AG08395 (cell line): ENCODE data around the gene RBBP6.
"Not testable (repeated sequence)": the region's sequence is repeated elsewhere in the genome, so short reads cannot be mapped to it uniquely, and the experiment has no call there.

Experiments
- DNase-seq: peaks from one replicate; pipeline ENCODE4 v3.0.0; 2012; ENCODE audit warnings: mixed read lengths, low spot score

Gene RBBP6, protein sequence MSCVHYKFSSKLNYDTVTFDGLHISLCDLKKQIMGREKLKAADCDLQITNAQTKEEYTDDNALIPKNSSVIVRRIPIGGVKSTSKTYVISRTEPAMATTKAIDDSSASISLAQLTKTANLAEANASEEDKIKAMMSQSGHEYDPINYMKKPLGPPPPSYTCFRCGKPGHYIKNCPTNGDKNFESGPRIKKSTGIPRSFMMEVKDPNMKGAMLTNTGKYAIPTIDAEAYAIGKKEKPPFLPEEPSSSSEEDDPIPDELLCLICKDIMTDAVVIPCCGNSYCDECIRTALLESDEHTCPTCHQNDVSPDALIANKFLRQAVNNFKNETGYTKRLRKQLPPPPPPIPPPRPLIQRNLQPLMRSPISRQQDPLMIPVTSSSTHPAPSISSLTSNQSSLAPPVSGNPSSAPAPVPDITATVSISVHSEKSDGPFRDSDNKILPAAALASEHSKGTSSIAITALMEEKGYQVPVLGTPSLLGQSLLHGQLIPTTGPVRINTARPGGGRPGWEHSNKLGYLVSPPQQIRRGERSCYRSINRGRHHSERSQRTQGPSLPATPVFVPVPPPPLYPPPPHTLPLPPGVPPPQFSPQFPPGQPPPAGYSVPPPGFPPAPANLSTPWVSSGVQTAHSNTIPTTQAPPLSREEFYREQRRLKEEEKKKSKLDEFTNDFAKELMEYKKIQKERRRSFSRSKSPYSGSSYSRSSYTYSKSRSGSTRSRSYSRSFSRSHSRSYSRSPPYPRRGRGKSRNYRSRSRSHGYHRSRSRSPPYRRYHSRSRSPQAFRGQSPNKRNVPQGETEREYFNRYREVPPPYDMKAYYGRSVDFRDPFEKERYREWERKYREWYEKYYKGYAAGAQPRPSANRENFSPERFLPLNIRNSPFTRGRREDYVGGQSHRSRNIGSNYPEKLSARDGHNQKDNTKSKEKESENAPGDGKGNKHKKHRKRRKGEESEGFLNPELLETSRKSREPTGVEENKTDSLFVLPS (N-terminal part only)

DNA sequence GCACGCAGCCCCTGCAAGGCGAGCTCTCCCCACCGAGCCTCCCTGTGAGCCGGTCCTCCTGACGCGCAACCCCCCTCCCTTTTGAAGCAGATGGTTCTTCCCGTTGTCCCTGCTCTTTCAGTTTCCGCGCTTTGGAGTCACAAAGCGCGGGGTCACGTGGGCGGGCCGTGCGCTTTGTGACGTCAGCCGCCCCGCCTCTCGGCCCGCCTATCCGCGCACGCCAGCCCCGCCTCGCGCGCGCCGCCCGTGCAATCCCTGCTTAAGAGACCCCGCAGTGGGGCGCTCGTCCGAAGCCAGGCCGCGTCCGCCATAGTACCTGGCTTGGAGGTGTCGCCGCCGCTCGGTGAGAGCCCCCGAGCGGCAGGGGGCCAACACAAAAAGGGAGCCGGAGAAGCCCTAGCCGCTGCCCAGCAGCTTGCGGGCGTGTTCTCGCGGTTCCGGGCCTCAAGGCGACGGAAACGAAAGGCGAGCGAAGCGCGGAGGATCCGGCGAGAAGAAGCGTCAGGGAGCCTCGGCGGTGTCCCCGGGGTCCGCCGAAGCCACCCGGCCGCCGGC, at the start of gene RBBP6:
RBBP6 (plus strand) TSS at position 272 of the 555 bp plus-strand sequence. CDS start 1,061 bp downstream, outside the sequence.
- peak; percentile 95 for DNase-seq

DNA sequence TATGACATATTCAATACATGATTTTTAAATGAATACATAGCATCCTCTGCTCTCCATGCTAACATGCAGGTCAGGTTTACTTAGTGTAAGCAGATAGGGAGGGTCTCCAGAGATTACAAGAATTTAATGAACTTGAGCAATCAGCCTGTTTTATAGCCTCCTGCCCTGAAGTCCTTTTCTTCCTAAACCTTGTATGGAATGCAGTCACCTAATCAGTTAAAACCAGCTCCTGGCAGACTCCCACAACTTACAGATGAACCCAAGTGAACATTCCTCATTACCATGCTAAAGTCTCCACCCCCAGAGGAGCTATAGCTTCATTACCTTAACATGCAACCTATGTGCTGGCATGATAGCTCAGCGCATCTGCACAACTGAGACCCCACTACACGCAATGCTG, 48.5 kb upstream of the RBBP6 start:
- no peak for DNase-seq

DNA sequence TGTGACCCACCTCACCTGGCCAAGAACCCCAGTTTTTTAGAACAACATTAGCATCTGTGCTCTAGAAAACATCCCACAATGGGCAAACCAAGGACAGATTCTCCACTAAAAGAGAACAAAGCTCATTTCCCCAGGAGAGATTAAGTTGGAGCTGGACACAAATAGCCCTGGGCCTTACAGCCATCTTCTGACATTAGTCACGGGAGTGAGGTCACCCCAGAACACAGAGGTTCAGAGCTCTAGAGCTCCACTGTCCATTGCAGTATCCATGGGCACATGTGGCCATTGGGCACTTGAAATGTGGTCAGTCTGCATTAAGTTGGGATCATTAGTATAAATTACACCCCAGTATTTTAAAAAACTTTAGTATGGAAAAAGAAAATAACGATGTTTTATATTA, 47.6 kb upstream of the RBBP6 start:
- peak; percentile 58 for DNase-seq

DNA sequence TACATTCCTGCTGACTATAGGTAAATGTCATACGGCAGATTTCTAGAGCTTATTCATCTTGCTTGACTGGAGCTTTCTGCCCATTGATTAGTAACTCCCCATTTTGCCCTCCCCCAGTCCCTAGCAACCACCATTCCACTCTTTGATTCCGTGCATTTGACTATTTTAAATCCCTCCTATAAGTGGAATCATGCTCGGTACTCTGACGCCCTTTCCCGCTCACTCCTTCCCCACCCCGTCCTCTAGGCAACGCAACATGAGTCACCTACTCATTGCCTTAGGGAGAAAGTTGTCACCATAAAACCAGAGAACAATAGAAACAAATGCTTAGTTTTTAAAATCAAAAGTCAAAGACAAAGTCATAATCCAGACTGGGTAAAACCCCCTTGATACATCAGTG, 45.5 kb upstream of the RBBP6 start:
- no peak for DNase-seq

DNA sequence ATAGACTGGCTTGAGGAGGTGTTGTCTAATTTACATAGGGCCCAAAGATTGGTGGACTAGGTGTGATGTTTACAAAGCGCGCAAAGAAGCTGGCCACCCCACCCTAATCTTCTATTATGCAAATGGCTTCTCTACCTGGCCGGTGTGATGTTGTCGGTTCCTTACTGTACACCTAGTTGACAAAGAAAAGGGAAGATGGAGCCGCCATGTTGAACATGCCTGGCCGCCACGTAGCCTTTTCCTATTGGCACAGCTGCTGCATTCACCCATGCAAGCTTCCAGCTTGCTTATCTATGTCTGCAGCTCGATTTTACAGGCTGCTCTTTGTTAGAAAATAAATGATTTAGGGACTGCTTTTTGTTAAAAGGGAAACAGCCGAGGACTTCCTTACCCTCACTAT, 44.2 kb upstream of the RBBP6 start:
- DNase-seq = not testable (repeated sequence)

DNA sequence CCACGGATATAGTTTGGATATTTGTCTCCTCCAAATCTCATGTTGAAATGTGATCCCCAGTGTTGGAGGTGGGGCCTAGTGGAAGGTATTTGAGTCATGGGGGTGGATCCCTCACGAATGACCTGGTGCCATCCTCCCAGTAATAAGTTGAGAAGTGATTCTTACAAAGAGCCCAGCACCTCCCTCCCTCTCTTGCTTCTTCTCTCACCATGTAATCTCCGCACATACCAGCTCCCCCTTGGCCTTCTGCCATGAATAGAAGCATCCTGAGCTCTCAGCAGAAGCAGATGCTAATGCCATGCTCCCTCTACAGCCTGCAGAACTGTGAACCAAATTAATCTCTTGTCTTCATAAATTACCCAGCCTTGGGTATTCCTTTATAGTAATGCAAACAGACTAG, 41.9 kb upstream of the RBBP6 start:
- peak; percentile 13 for DNase-seq

DNA sequence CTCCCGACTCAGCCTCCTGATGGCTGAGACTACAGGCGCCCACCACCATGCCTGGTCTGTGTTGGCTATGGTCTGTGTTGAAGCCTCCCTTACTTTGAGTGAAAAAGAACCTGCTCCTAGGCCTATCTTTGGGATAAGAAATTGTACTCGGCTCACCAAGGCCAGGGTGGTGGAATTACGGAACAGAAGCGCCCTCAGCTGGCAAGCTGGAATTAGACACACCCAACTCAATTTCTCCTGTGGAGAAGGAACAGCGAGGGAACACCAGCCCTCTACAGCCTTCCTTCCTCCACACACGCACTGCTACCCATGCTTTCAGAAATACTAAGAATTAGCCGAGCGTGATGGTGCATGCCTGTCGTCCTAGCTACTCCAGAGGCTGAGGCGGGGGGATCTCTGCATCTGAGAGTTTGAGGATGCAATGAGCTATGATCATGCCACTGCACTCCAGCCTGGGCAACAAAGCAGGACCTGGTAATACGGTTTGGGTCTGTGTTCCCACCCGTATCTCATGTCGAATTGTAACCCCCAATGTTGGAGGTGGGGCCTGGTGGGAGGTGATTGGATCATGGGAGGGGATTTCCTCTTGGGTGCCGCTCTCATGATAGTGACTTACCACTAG, 40.1 kb upstream of the RBBP6 start:
- DNase-seq = peak; percentile 56

DNA sequence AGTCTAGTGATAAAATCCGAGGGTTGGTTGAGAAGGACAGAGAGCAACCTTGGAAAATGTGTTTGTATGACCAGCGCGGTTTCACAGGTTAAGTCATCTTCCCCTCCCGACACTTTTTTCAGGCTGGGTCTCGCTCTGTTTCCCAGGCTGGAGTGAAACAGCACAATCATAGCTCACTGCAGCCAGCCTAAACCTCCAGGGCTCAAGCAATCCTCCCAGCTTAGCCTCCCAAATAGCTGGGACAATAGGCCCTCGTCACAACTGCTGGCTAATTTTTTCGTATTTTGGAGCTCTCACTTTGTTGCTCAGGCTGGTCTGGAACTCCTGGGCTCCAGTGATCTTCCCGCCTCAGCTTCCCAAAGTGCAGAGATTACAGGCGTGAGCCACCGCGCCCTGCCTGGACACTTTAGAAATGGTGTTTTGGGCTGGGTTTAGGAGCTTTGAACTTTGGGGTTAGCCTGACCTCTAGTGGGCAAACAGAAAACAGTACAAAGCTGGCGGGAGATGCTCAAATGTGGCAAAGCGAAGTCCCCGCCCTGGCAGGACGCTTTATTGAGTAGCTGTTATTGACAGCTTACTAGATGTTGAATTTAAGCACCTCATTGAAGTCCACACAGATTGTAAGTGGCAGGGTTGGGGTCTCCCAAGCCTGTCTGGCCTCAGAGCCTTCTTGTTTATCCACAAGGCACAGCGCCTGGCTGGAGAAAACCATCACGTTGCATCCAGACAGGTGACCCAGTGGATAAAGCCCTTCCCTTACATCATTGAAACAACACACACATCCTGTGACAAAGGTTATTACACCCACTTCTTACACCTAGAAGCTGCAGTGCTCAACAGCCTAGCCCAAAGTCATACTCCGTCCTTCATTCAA, 34.7 kb upstream of the RBBP6 start:
- peak; percentile 81 for DNase-seq

DNA sequence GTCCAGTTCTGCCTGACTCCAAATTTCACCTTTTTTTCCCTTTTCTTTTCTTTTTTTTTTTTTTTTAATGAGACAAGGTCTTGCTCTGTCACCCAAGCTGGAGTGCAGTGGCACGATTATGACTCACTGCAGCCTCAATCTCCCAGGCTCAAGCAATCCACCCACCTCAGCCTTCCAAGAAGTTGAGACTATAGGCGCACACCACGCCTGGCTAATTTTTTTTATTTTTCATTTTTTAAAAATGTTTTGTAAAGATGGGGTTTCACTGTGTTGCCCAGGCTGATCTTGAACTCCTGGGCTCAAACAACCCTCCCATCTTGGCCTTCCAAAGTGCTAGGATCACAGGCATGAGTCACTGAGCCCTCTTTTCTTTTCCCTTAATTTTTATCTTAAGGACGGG, 33.4 kb upstream of the RBBP6 start:
- no peak for DNase-seq

DNA sequence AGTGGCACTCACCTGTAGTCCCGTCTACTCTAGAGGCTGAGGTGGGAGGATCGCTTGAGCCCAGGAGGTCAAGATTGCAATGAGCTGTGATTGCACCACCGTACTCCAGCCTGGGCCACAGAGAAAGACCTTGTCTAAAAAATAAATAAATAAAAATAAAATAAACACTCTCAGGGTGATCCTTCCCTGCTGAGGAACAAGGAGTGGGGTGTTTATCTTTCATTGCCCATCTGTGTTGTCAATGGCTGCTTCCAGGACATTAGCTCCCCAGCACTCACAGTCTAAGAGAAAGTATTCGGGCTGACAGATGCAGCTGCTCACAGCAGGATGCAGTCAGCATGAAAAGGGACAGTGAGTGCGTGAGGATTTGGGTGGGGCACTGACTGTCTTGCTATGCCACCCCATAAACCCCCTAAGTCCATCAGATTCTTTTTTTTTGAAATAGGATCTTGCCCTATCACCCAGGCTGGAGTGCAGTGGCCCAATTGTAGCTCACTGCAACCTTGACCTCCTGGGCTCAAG, 31.3 kb upstream of the RBBP6 start:
- DNase-seq = no peak

DNA sequence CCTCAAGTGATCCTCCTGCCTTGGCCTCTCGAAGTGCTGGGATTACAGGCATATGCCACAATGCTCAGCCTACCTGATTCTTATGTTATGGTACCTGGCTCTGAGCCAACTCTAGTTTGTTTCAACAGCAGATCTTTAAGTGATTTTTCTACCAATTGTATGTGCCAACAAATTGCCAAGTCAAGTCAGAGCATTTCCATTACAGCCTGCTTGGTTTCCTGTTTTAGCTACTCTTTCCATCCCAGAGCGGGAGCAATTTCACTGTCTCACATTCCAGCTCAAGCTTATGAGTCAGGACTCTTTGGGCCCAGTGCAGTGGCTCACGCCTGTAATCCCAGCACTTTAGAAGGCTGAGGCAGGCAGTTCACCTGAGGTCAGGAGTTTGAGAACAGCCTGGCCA, 30.8 kb upstream of the RBBP6 start:
- DNase-seq = peak; percentile 76

DNA sequence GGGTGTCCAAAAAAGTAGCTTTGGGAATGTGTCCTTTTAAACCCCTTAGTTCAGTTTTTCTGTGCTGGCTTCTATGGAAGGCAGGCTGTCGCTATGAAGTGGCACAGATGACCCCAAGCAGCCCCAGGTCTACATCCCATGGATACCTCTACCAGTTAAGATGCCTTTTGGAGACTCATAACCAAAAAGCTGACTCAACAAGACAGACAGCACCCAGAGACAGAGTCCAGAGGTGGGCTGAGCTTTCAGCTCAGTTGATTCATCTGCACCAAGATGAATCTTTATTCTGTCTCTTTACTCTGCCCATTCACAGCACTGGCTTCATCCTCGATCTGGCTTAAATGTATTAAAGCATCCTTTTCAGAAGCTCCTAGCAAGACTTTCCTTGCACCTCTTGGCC, 29.8 kb upstream of the RBBP6 start:
- DNase-seq = no peak

DNA sequence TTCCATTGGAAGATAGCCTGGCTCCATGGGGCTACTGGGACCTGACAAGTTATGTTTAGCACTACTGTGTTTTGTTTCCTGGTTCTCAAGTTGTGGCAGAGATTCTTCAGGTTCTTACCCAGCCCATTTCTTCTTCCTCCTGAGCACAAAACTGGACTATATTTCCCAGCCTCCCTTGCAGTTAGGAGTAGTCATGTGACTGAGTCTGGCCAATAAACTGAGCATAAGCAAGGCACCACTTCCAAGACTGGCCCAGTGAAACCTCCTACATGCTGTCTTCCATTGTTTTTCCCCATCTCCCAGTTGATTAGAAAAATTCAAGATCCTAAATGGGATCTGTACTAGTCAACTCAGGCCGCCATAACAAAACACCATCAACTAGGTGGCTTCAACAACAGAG, 28.2 kb upstream of the RBBP6 start:
- DNase-seq = no peak

DNA sequence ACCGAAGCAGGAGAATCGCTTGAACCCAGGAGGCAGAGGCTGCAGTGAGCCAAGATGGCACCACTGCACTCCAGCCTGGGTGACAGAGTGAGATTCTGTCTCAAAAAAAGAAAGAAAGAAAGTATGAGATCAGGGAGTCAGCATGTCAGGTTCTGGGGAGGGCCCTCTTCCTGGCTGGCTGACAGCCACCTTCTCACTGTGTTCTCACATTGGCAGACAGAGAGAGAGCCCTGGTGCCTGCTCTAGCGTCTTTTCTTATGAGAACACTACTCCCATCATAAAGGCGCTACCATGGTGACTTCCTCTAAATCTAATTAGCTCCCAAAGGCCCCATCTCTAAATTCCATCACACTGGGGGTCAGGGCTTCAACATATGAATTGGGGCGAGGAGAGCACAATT, 27.6 kb upstream of the RBBP6 start:
- DNase-seq = no peak

DNA sequence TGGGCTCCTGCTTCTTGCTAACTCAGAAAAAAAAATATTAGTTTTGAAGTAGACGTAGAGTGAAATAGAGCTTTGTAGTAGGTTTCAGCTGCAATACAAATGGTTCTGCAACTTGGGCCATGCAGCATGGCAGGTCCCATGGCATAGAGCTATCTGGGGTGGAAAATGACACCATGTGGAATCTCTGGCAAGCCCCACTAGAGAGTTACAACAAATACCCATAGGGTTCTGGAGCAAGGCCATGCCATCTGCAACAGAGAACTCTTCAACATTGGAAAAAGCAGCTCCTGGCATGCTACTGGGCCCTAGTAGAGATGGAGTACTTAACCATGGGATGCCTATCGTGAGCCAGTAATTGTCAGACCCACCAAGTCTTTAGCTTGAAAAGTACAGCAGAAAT, 25.3 kb upstream of the RBBP6 start:
- no peak for DNase-seq

DNA sequence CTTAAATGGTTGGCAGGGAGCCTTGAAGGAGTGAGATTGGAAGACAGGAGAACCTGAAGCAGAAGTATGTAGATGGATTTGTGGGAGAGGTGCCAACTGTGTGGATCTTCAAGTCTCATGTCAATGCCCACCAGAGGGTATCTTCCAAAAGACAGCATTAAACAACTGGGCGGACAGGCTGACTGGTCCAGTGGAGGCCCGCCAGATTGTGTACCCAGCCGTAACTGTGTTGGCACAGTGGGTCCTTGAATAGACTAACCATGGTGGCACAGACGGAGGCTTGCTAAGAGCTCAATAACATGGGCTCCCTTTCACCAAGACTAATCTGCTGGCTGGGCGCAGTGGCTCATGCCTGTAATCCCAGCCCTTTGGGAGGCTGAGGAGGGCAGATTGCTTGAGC, 24.2 kb upstream of the RBBP6 start:
- no peak for DNase-seq

DNA sequence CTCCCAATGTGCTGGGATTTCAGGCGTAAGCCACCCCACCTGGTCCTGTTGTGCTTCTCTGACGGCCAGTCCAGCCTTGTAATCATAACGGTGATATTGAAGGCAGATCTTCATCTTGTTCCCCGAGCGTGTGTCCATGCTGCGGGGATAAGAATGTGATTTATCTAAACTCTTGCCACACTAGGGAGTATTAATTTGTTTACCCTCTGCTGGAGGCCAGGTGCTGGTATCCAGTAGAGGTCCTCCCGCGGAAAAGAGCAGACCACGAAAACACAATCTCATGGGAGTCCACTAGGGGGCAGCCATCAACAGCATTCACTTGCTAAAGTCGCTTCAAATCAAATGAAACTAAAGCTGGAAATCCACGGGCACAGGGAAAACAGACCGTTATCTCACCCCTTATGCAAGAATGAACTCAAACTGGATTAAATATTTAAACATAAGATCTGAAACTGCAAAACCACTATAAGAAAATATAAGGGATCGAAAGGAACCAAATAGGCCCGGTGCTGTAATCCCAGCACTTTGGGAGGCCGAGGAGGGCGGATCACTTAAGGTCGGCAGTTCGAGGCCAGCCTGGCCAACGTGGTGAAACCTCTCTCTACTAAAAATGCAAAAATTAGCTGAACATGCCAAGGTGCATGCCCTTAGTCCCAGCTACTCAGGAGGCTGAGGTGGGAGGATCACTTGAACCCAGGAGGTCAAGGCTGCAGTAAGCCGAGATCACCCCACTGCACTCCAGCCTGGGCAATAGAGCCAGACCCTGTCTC, 22.3 kb upstream of the RBBP6 start:
- DNase-seq = peak; percentile 84

DNA sequence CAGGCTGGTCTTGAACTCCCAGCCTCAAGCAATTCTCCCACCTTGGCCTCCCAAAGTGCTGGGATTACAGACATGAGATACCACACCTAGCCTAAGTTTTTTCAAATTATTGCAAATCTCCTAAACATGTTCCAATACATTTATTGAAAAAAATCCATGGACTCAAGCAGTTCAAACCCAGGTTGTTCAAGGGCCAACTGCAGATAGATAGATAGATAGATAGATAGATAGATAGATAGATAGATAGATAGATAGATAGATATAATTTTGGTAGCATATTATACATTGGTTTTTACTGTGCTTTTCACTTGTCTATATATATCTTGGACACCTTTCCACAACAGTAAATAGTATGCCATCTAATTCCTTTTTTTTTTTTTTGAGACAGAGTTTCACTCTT, 20.9 kb upstream of the RBBP6 start:
- no peak for DNase-seq

DNA sequence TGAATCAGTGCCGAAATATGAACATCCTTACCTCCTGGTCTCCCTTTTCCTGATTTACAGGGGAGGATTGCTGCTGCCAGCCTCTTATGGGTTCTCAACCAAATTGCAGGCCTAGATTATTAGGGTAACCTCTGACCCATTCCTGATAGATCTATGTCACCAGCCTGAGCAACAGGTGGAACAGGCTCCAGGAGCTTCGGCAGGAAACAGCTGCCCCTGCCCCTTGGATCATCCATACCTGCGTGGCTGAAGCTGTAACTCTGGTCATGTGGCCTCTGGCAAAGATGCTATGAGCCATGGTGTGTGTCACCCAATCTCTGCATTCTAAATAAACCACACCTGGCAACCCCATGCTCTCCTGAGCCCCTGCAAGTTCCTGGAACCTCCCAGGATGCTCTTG, 18.4 kb upstream of the RBBP6 start:
- no peak for DNase-seq

DNA sequence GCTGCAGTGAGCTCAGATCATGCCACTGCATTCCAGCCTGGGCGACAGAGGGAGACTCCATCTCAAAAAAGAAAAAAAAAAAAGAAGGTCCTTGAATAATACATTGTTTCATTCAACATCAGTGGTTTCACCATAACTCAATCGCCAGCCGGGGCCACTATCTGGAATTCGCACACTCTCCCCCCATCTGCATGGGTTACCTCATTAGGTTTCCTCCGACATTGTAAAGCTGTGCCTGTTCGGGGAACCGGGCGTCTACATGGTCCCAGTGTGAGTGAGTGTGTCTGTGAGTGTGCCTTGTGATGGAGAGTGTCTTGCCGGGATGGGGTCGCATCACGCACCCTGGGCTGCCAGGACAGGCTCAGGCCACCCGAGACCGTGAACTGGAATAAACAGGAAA, 16.6 kb upstream of the RBBP6 start:
- DNase-seq = no peak
